ENCODE measurements around the gene PDLIM4.

DNA sequence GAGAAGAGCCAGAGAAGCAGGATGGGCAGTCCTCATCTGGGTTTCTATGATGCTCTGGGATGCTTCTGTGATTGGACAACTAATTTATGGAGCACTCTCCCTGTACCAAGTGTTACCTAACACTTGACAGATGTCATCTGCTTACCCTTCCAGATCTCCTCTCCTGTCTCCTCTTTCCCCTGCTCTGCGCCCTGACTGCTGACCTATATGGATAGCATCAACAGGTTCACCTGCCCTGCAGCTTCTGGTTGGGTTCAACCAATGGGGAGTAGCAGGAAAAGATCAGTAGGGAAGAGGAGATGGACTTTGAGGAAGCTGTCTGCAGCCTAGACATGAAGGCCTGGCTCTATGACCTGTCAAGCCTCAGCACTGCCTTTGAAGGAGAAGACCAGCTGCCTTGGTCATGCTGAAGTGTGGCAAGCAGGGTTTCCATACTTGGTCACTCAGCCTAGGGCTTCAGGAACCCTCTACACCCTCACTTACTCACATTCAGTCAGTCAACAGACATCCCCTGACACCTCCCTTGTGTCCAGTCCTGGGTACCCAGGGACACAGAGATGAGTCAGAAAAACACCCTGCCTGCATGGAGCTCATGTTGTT, 18.5 kb upstream of the PDLIM4 start:
- TF ChIP-seq CTCF (IDR thresholded peaks at IDR 0.05; ENCODE audit: insufficient read depth, low read depth, low read length) (no peak), EZH2 (IDR thresholded peaks at IDR 0.05; ENCODE audit: insufficient read depth, low read length) (no peak)

All from astrocyte (in vitro differentiated cells and primary cell).